ENCODE results near the gene ICAM2.

DNA sequence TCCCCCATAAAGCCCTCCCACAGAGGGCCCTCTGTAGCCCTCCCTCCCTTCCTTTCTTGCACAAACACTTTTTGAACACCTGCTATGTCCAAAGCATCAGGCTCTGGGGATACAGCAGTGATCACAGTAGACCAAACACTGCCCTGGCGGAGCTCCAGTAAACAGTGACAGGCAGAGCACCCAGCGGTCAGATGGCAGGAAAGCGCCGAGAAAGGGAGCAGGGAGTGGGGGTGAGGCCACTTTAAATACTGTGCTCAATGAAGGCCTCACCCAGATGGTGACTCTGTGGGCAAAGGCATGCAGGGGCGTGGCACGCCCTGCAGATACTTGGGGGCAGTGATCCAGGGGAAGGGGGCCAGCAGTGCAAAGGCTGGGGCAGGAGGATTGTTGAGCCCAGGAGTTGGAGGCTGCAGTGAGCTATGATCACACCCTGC is 14.7 kb downstream of the ICAM2 start:
- no peak for TF ChIP-seq CTCF (IDR thresholded peaks at IDR 0.05; ENCODE audit: insufficient read depth, low read depth, low read length)
- no peak for TF ChIP-seq EZH2 (IDR thresholded peaks at IDR 0.05; ENCODE audit: insufficient read depth, low read length)
